Activated naive CD8-positive, alpha-beta T cell treated with anti-CD3 and anti-CD28 coated beads, Interleukin-2, amount 50 U/mL, for 16 hours (primary cell): ENCODE data around the gene GOLGA1.
"Not testable (repeated sequence)": the region's sequence is repeated elsewhere in the genome, so short reads cannot be mapped to it uniquely, and the experiment has no call there.

Experiments
- DNase-seq: peaks from one replicate; pipeline ENCODE4 v3.0.0-alpha.2; 2020; ENCODE audit warnings: low read depth, low spot score

GOLGA1 gene

DNA sequence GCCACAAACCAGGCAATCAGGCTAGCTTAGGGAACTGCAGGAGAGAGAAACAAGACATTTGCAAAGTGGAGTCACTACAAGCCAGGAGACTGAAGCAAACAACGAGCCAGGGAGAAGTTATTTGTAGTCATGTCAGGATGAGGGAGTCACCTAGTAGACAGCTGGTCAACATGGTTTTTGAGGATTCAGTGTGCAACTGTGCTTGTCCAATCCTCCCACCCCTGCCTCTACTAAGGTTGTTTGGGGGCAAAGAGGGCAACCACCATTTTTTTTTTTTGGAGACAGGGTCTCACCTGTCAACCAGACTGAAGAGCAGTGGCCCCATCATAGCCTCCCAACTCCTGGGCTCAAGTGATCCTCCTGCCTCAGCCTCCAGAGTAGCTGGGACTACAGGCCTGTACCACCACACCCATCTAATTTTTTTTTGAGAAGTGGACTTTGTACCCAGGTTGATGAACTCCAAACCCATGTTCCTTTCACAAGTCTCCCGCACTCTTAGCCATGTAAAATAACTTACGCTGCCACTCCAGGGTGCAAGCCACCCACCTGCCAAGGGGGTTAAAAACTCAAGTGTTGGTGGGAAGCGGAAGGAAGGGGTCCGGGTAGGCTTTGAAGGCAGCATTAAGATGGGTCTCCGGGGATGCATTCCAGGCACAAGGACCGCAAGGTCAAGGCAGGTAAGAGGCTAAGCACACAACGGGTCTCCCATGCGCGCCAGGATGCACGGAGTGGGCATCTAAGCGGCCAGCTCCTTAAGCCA is 80.1 kb downstream of the GOLGA1 start:
- DNase-seq: no peak

DNA sequence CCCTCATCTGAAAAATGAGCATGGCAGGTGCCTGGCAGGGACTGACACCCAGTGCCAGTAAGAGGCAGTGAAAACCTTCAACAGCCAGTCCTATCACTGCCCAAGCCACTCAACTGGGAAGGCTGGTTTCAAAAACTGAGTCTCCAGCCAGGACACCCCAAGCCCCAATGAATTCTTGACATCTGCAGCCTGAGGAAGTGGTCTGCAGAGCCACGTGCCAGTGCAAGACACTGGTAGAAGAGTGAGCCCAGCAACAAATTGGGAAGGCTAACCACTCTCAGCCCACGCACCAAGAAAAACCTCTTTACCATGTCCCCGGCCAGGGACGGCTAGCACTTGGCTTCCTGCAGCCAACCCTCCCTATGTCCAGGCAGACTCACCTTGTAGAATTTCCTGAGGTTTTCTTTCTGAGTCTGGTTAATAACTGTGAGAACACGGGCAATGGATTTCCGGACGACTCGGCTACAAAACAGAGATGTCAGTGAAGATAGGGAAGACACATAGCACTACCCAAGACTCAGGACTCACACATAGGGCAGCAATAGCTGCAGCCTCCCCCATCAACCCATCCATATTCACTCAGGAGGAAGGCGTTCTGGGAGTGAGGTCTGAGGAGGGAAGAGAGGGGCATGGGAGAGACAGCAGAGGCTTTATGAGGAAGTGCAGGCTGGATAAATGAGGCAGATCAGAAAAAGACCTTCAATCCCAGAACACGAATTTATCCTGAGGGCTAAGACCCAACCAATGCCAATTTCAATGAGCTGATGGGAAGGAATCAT is 80.9 kb downstream of the GOLGA1 start:
- no peak for DNase-seq

DNA sequence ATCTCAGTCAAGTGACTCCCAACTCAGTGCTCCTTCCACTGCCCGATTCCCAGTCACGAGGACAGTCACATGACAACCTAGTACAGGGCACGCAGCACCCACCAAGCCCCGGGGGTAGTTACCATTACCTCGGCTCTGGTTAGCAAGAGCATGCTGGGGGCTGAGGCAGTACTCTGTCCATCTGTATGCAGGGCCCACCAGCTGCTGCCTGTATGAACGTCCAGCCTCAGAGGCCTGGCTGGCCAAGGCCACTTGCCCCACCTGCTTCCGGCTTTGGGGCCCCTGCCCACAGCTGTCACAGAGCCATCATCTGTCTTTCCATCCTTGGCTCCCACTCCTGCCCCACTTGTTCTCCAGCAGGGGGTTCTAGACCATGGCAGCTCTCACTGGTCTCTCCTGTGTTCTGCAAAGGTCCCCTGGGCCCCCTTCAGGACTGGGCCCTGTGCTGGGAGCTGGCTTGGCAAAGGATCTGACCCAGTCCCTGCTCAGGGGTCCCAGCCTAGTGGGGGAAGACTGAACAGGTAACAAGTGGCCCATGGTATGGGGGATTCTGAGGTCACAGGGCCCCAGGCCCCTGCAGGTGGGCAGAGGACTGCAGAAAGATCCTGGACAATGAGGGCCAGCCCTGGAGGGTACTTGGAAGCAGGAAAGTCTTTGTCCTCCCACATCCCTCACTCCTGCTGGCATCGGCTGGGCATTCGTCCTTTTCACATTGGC is 82.4 kb downstream of the GOLGA1 start:
- DNase-seq: no peak

DNA sequence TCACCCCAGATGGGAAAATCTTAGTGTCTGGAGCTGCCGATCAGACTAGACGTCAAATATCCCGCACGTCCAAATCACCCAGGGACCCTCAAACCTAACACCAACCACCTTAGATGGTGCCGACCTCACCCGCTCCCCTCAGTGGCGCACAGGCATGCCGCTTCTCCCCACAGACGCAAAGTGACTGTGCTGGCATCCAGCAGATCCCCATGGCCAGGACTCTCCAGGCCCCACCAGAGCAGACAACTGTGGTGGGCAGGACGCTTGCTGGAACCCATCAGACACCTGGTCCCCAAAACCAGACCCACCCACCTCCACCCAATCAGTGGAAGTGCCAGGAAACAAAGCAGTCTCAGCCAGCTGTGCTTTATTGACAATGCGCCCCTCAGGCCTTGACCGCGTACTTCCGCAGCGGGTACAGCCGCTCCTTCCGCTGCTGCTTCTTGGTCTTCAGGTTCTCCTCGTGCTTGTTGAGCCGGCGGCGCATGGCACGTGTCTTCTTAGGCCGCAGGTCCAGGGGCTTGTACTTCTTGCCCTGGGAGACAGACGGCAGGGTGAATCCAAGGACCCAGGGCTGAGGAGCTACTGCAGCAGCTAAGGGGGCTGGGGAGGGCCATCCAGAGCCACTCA is 83.2 kb downstream of the GOLGA1 start:
- DNase-seq: no peak

DNA sequence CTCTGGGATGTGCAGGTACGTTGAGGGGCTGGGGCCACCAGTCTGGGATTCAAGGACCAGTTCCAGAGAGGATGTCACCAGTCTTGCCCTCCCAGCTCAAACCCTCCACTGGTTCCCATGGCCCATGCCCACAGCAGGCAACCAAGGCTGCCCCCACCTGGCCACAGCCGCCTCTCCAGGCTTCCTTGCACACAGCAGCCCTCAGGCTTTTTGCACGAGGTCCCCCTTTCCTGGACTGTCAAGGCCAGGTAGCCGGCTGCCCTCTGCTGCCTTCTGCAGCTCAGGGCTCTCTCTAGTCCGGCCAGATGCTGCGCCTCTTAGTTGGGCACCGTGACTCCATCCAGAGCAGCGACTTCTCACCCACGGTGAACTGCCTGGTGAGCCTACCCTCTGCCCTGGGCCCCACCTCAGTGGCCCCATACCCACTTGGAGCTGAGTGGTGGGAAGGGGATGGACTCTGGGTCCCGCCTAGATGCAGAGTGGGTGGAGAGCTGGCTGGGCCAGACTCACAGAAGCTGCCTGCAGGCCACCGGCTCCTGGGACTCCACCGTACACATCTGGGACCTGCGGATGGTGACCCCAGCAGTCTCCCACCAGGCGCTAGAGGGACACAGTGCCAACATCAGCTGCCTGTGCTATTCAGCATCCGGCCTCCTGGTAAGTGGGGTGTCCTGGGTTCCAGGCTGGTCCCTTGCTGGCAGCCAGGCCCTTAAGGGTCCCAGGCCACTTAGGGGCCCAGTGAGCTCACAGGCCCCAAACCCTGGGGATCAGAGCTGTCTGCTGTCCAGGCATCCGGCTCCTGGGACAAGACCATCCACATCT is 84.7 kb downstream of the GOLGA1 start:
- DNase-seq: no peak

DNA sequence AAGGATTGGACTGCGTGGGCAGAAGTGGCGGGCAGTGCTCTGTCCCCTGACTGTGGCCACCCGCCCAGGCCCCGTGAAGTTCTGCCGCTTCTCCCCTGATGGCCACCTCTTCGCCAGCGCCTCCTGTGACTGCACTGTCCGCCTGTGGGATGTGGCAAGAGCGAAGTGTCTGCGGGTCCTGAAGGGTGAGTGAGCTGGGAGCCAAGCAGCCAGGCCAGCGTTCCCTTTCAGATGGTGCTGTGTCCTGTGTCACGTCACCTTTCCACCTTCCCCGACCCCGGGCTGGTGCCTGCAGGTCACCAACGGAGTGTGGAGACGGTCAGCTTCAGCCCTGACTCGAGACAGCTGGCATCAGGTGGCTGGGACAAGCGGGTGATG is 85.3 kb downstream of the GOLGA1 start:
- no peak for DNase-seq

DNA sequence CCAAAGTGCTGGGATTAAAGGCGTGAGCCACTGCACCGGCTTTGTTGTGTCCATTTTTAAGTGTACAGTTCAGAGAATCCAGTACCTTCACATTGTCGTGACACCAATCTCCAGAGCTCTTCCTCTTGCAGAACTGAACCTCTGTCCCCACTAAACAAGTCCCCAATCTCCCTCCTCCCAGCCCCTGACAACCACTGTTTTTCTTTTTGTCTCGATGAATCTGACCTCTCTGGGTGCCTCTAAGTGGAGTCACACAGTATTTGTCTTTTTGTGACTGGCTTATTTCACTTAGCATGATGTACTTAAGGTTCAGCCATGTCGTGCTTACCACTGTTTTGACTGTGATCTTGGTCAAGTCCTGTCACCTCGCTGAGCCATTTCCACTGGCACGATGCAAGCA is 86.1 kb downstream of the GOLGA1 start:
- no peak for DNase-seq

DNA sequence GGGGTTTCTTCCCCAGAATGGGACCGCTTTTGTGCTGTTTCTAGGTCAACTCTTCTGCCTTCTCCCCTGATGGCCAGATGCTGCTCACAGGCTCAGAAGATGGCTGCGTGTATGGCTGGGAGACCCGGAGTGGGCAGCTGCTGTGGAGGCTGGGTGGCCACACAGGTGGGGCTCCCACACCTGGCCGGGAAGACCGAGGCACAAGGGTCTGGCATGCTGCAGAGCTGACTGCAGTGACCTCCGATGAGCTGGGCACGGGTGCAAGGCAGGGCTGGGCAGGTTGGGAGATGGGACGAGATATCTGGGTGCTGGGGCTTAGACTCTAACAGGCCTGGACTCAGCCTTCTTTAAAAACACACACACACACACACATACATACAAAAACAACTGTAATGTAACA is 86.7 kb downstream of the GOLGA1 start:
- no peak for DNase-seq

DNA sequence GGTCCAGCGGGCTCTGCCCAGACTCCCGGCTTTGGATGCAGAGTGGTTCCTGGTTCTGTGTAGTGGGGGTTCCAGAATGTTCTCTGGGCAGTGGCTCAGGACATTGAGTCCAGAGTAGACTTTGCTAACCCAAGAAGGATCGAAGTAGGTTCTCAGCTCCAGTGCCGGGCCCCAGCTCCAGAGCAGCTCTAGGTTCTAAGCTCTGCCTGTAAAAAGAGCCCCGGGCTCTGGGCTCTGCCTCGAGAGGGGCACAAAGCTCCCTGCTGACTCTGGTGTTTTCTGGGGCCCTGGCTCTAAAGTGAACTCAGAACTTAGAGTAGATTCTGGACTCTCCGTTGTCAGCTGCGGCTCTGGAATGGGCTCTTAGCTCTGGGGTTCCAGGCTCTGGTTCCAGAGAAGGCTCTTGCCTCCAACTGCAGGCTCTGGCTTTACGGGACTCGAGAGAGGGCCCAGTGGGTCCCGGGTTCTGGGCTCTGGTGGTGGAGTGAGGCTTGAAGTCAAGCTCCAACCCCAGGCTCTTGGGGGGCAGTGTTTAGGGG is 87.2 kb downstream of the GOLGA1 start:
- no peak for DNase-seq

DNA sequence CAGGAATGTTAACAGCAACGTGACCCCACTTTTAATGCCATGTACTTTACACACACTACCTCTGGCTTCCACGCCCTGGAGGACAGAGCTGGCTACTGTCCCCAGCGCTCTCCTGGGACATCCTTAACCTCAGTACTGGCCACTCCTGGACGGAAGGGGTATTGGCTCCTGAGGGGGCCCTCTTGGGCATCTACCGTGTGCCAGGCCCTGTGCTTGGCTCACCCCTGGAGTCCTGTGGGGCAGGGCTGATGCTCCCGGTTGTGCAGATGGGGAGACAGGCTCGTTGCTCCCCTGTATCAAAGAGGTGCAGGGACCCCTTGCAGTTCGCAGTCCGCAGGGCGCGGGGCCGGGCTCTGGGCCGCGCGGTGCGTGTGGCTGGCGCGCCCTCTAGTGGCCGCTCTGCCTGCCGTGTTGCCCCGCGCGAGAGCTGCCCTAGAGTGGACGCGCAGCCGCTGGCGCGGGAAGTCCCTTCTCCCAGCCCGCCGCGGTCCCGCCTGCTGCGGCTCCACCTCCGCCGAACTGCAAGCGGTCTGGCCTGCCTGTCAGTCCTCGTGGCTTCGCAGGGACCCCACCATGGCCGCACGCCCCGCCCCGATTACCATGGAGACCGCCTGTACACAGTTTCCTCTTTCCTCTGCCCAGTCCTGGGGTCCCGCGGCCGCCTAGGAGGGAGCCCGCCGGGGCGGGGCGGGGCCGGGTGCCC is 87.9 kb downstream of the GOLGA1 start, which contains the start of gene WDR38:
Gene WDR38, plus strand, starts transcription at position 632 of the 703 bp plus-strand sequence. CDS start 72 bp downstream, outside the sequence.
- DNase-seq: peak; percentile 41

DNA sequence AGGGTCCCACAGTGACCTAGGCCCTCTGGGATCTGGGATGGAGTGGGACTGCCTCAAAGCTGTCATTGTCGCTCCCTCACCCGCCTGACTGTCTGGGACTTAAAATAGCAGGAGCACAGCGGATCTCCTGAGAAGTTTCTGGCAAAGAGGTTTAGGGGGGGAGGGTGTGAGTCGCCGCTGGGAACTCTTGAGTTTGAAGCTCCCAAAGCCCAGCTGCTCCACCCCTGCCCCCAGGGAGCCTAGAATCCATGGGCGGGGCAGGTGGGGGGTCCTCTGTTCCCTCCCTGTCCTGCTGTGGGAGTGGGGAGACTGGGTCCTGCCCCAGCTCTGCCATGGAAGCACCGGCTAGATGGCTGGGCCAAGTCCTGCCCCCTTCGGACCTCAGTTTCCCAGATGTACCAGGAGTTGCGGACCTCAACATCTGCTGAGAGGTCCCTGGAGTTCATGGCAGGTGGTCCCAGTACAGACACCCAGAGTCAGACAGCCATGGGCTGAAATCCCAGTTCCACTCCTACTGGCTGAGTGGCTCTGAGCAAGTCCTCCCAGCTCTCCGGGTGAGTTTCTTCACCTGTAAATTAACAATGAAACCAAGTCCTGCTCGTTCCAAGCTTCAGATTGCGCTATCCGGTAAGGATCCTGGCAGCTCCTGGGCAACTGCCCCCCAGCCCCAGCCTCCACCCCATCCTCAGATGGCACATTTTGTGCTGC is 88.6 kb downstream of the GOLGA1 start:
- DNase-seq: no peak

DNA sequence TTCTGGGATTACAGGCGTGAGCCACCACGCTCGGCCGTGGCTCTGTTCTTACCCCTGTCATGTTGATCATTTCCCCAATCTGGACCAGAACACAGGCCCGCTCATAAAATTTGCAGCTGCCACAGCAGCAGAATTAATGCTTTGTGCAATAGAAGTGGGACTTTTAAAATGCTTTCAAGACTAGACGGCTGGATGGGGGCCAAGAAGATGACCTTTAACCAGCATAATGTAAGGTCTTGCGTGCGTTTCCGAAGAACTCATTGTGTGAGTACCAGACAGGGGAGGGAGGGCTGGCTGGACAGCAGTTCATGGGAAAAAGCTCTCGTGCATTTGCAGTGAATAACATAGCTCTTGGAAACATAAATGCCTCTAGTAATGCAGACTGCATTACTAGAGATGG is 91.1 kb downstream of the GOLGA1 start:
- DNase-seq: no peak

DNA sequence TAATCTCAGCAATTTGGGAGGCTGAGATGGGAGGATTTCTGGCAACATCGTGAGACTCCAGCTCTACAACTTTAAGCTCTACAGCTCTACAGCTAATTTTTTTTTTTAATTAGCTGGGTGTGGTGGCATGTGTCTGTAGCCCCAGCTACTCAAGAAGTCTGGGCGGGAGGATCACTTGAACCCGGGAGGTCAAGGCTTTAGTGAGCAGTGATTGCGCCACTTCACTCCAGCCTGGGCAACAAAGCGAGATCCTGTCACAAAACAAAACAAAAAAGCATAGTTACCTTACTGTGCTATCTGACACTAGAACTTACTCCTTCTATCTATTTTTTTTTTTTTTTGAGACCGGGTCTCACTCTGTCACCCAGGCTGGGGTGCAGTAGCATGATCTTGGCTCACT is 93.9 kb downstream of the GOLGA1 start:
- no peak for DNase-seq

DNA sequence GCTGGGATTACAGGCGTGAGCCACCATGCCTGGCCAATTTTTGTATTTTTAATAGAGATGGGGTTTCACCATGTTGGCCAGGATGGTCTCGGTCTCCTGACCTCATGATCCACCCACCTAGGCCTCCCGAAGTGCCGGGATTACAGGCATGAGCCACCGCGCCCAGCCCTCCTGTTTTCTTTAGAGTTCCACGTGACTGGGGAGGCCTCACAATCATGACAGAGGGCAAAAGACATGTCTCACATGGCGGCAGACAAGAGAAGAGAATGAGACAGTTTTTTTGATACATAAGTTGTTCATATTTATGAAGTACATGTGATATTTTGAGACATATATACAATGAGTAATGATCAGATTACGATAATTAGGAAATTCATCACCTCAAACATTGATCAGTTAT is 94.4 kb downstream of the GOLGA1 start:
- not testable (repeated sequence) for DNase-seq

DNA sequence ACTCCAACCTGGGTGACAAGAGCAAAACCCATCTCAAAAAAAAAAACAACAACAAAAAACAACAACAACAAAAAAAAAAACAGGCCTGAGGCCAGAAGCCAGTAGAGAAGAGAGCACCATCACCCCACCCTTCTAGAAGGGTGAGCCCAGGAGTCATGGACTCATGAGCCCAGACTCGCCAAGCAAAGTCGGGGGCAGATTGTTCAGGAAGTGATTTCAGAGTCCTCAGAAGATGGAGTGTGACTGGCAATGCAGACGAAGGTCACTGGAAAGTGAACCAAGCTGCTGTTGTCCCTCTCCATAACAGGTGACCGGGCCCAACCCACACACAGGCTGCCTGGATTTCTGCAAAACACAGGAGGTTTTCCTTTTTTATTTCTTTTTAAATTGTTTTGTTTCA is 96.6 kb downstream of the GOLGA1 start:
- no peak for DNase-seq

DNA sequence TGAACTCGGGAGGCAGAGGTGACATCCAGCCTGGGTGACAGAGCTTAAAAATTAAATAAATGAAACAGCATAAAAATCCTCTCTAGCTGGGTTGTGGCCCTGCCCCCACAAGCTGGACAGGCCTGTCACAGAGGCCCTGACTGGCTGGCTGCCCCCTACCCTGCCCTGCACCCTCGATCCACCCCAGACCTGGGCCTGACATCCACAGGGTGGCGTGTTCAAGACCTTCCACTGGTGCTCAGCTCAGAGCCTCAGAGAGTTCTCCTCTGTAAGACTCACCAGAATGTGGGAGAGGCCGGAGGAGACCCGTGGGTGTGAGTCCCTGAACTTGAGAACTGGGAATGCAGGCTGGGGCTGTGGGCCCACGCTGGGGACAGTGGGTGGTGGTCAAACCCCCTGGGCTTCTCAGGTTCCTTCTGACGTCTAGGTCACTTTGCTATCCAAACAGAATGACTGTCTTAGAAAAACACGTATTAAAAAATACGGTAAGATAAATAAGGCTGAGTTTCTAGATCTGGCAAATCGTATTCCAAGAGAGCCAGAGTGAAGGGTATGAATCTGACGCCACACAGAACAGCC is 97.3 kb downstream of the GOLGA1 start:
- DNase-seq: no peak

DNA sequence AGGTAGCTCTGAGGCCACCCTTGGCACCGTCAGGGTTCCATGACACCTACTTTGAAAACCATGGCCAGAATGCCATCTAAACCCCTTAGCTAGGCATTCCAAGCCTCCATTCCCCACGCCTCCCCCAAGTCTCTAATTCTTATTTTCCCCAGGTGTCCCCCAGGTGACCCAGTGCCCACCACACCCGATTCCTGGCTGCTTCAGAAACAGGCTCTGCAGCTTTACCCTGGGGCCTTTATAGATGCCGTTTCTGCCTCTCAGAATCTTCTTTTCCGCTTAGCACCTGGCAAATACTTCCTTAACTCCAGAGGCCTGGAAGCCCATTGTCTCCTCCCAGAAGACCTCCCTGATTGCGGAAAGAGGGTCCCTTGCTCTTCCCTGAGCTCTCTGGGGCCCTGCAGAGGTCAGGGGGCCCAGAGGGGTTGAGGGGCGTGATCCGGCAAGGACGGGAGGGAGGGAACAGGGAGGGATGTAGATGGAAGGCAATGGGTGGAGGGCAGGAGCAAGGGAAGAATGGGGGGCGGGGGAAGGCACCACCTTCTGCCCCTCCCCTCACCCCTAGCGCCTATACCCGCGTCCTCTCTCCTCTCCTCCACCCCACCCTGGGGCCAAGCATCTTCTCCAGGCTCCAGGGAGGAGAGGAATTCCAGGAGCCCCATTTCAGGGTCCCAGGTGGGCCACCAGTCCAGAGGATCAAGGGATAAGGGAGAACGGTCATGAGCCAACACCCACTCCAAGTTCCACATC is 99.6 kb downstream of the GOLGA1 start:
- DNase-seq: no peak

DNA sequence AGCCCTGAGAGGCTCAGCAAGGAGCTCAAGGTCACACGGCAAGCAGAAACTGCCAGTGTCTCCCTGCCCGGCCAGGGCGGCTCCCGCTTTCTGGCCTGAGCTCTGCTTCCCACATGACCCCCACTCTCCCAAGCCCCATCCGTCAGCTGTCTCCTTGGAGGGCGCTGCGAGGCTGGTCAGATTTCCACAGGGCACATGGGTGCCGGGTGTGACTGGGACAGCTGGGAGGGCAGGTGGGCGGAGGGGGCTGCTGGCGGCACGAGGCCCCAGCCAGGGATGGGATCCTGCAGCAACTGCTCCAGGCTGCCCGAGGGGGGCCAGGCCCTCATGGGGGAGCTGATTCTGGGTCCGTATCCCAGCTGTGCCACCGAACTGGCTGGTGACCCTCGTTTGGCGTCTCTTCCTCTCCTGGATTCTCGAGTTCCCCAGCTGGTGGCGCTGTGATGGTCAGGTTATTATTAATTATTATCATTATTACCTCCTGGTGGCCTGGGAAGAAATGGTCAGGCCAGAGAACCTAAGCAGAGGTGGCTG is 100.5 kb downstream of the GOLGA1 start:
- DNase-seq: no peak
